Activated T-cell treated with anti-CD3 and anti-CD28 coated beads, Interleukin-2, amount 50 U/mL, for 4 hours (primary cell): ENCODE results near the gene OR2T33. TPM values are rescaled to one million over a fixed set of nuclear protein-coding genes. Genes with fewer than 3 reads are reported as not detected.
"Not testable (repeated sequence)": the region's sequence is repeated elsewhere in the genome, so short reads cannot be mapped to it uniquely, and the experiment has no call there.

Experiments used
- ATAC-seq, 2 donors: fragments of 200-7000 bp; cut with Tn5 transposase; one replicate each; pipeline ENCODE4 v1.10.0; 2021
- DNase-seq: peaks from one replicate; pipeline ENCODE4 v3.0.0-alpha.2; 2020
- H3K27me3 Mint-ChIP-seq: one replicate; pipeline ENCODE4 v1.8.0; 2021; ENCODE audit warnings: low read depth, mixed read lengths
- H3K36me3 Mint-ChIP-seq: one replicate; pipeline ENCODE4 v1.8.0; 2022; ENCODE audit warnings: mixed read lengths; ENCODE audit not compliant: insufficient read depth
- H3K4me1 Mint-ChIP-seq: one replicate; pipeline ENCODE4 v1.8.0; 2021; ENCODE audit warnings: low read depth, mixed read lengths
- H3K4me3 Mint-ChIP-seq: one replicate; pipeline ENCODE4 v1.8.0; 2021; ENCODE audit warnings: mild to moderate bottlenecking, moderate library complexity, mixed read lengths
- H3K9me3 Mint-ChIP-seq: one replicate; pipeline ENCODE4 v1.8.0; 2021; ENCODE audit warnings: mixed read lengths
- total RNA-seq, 3 donors: library from RNA; stranded (reverse); gene quantifications; one replicate each; pipeline ENCODE4 v1.2.1, GENCODE V29; 2021

The OR2T33 gene, protein sequence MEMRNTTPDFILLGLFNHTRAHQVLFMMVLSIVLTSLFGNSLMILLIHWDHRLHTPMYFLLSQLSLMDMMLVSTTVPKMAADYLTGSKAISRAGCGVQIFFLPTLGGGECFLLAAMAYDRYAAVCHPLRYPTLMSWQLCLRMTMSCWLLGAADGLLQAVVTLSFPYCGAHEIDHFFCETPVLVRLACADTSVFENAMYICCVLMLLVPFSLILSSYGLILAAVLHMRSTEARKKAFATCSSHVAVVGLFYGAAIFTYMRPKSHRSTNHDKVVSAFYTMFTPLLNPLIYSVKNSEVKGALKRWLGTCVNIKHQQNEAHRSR
- not detected for total RNA-seq

DNA sequence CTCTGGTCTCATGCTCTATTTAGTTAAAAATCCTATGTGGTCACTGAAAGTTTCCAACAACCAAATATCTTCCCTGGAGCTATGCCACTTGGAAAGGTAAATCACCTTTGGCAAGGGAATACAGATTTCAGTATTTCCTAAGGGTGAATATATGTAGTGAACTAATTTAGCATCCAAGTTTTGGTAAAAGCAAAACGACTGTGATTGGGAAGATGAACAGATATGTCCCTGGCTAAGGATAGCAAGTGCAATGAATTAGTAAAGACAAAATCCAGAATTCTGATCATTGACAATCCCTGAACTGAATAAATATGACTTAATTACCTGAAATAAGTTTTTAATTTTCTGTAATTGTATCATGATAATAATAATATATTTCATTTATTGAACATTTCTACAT lies at the start of gene OR2T33:
Gene OR2T33 (minus strand): TSS at position 101 of the 400 bp plus-strand sequence. CDS start 4,162 bp downstream, outside the sequence.
- H3K4me3 Mint-ChIP-seq = no peak within 1 kb of the TSS
- H3K4me1 Mint-ChIP-seq = no peaks in the 10 kb centered on the region
- no peaks in the 10 kb centered on the region for H3K36me3 Mint-ChIP-seq
- H3K9me3 Mint-ChIP-seq = no peaks in the 10 kb centered on the region
- H3K27me3 Mint-ChIP-seq = peaks cover 2% of the 10 kb centered on the region
- DNase-seq = no peak
- no peak for ATAC-seq

GRCh38 chr1:248324468-248324867 lies 46.7 kb upstream of the OR2T33 start, which contains the start of gene OR2M7:
Gene OR2M7, minus strand, starts transcription at chr1:248324568. Its CDS starts 0 bp downstream, at chr1:248324568.
- Mint-ChIP-seq H3K27me3 (no peaks in the 10 kb centered on the region), H3K4me3 (no peak within 1 kb of the TSS), H3K36me3 (no peaks in the 10 kb centered on the region), H3K4me1 (no peaks in the 10 kb centered on the region), H3K9me3 (no peaks in the 10 kb centered on the region)
- DNase-seq = no peak
- no peak for ATAC-seq

GRCh38 chr1:248316796-248317195 lies 39.0 kb upstream of the OR2T33 start:
- no peaks in the 10 kb centered on the region for H3K36me3 Mint-ChIP-seq
- H3K27me3 Mint-ChIP-seq = peaks cover 17% of the 10 kb centered on the region
- ATAC-seq (no peak), DNase-seq (no peak)
- peaks cover 28% of the 10 kb centered on the region for H3K9me3 Mint-ChIP-seq
- H3K4me1 Mint-ChIP-seq = no peaks in the 10 kb centered on the region
- no peak overlapping the region for H3K4me3 Mint-ChIP-seq

DNA sequence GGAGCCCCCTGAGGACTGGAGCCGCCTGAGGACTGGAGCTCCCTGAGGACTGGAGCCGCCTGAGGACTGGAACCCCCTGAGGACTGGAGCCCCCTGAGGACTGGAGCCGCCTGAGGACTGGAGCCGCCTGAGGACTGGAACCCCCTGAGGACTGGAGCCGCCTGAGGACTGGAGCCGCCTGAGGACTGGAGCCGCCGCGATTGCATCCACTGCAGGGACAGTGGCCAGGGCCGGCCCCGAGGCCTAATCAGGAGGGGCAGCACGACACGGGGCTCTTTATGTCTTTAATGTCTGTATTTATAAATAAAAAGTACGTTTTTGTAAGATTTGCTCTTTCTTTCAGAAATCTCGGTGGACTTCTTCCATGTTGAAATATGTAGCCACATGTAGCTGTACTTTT lies 29.0 kb upstream of the OR2T33 start:
- not testable (repeated sequence) for DNase-seq, H3K4me3 Mint-ChIP-seq, H3K9me3 Mint-ChIP-seq, H3K36me3 Mint-ChIP-seq, ATAC-seq, H3K4me1 Mint-ChIP-seq, H3K27me3 Mint-ChIP-seq

DNA sequence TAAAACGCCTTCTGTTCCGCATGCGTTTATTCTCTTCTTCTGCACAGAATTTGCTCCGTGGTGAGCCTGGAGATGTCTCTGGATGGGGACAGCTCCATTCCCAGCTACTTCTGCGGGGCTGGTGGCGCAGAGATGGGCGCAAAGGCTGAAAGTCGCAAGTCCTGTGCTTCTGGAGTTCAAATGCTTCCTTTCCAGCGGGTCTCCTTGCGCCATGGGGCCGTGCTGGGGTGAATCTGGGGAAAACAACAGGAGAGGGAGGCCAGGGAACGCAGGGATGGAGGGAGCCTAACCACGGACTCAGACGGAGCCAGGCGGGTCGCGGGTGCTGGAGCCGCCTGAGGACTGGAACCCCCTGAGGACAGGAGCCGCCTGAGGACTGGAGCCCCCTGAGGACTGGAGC lies 28.3 kb upstream of the OR2T33 start:
- no peaks in the 10 kb centered on the region for H3K9me3 Mint-ChIP-seq
- ATAC-seq (no peak), DNase-seq (no peak)
- no peaks in the 10 kb centered on the region for H3K4me1 Mint-ChIP-seq
- H3K36me3 Mint-ChIP-seq = no peaks in the 10 kb centered on the region
- no peak overlapping the region for H3K4me3 Mint-ChIP-seq
- H3K27me3 Mint-ChIP-seq = no peaks in the 10 kb centered on the region

DNA sequence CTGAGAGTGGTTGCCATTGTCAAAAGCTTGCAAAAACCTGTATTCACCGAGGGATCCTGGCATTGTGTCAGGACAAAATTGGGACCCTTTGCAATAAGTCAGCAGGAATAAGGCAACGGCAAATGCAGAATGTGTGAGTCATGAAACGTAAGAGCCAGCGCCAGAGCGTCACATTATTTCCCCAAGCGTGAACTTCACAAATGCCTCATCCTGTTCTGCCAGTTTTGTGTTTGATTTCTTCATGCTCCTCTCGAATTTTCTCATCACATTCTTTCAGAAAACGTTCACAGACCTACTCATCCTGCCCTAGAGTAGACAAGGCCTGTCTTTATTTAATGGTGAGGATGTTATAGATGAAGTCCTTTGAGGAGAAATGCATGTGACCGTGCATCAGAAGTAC lies 27.9 kb upstream of the OR2T33 start:
- not testable (repeated sequence) for ATAC-seq, H3K4me3 Mint-ChIP-seq, H3K4me1 Mint-ChIP-seq, H3K36me3 Mint-ChIP-seq, H3K9me3 Mint-ChIP-seq, DNase-seq, H3K27me3 Mint-ChIP-seq

DNA sequence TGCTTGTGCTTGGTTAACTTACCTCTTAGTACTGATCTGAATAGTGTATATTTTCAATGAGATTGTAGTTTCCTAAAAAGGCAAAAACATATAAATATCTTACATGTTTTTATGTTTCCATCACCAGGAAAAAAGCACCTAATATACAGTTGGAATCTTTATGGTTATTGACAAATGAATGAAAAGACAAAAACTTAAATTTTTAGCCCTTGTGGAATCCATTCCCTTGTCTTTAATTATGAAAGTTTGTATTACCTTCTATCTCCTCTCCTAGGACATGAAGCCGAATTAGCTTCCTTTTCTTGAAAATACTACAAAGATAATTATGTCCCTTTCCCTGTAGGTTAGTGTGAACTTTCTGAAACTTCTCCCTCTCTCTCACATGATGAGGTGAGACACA lies 25.5 kb upstream of the OR2T33 start, which contains the start of gene OR2T12:
Gene OR2T12 (minus strand): TSS at position 101 of the 400 bp plus-strand sequence. CDS start 7,846 bp downstream, outside the sequence.
- Mint-ChIP-seq H3K9me3 (no peaks in the 10 kb centered on the region), H3K27me3 (no peaks in the 10 kb centered on the region), H3K36me3 (no peaks in the 10 kb centered on the region), H3K4me3 (no peak within 1 kb of the TSS), H3K4me1 (no peaks in the 10 kb centered on the region)
- DNase-seq = no peak
- no peak for ATAC-seq

GRCh38 chr1:248288391-248288790 lies 10.6 kb upstream of the OR2T33 start:
- H3K27me3 Mint-ChIP-seq = peaks cover 3% of the 10 kb centered on the region
- no peak overlapping the region for H3K4me3 Mint-ChIP-seq
- ATAC-seq (no peak), DNase-seq (no peak)
- no peaks in the 10 kb centered on the region for H3K4me1 Mint-ChIP-seq
- H3K9me3 Mint-ChIP-seq = peaks cover 3% of the 10 kb centered on the region
- H3K36me3 Mint-ChIP-seq = no peaks in the 10 kb centered on the region

DNA sequence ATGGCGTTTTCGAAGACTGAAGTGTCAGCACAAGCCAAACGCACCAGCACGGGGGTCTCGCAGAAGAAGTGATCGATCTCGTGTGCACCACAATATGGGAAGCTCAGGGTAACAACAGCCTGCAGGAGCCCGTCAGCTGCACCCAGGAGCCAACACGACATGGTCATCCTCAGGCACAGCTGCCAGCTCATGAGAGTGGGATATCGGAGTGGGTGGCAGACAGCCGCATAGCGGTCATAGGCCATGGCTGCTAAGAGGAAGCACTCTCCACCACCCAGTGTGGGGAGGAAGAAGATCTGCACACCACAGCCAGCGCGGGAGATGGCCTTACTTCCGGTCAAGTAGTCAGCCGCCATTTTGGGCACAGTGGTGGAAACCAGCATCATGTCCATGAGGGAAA lies 4.6 kb downstream of the OR2T33 start:
- not testable (repeated sequence) for DNase-seq, H3K4me3 Mint-ChIP-seq, H3K27me3 Mint-ChIP-seq, H3K36me3 Mint-ChIP-seq, H3K9me3 Mint-ChIP-seq, ATAC-seq, H3K4me1 Mint-ChIP-seq

DNA sequence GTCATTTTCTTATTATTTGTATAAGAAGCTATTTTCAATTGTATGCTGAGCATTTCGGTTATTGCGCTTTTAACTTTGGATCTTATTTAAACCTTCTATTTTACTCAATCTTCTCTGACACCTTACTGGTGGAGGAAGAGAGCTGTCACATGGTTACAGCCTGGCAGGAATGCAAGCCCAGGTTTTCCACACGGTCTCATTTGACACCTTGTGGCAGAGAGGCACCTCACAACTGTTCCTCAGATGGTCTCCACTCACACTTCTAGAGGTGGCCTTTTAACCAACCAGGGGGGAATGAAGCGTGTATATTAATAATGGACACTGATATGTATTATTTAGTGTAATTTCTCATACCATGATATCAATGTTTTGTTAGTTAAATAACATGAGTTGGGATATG lies 9.6 kb downstream of the OR2T33 start:
- H3K4me3 Mint-ChIP-seq = no peak overlapping the region
- ATAC-seq = no peak

GRCh38 chr1:248259309-248259708 lies 18.5 kb downstream of the OR2T33 start:
- H3K27me3 Mint-ChIP-seq, H3K4me3 Mint-ChIP-seq, H3K36me3 Mint-ChIP-seq, H3K4me1 Mint-ChIP-seq, ATAC-seq, DNase-seq: not testable (repeated sequence)
- peaks cover 25% of the 10 kb centered on the region for H3K9me3 Mint-ChIP-seq

More for the DNA sequence above, 9.6 kb downstream of the OR2T33 start:
- Mint-ChIP-seq H3K27me3 (peaks cover 3% of the 10 kb centered on the region), H3K9me3 (peaks cover 17% of the 10 kb centered on the region), H3K36me3 (no peaks in the 10 kb centered on the region), H3K4me1 (no peaks in the 10 kb centered on the region)
- DNase-seq = no peak

- H3K27me3 Mint-ChIP-seq = peaks cover 8% of the 10 kb centered on the region
- ATAC-seq = peak in 1 of 2 donors; percentile 37
- peaks cover 2% of the 10 kb centered on the region for H3K4me1 Mint-ChIP-seq
- no peaks in the 10 kb centered on the region for H3K9me3 Mint-ChIP-seq
- no peak for DNase-seq
- H3K36me3 Mint-ChIP-seq = no peaks in the 10 kb centered on the region
- no peak overlapping the region for H3K4me3 Mint-ChIP-seq
These were observed 34.6 kb downstream of the OR2T33 start for GRCh38 chr1:248243204-248243603.

- DNase-seq (no peak), ATAC-seq (no peak)
- Mint-ChIP-seq H3K4me1 (peaks cover 2% of the 10 kb centered on the region), H3K9me3 (no peaks in the 10 kb centered on the region), H3K27me3 (peaks cover 10% of the 10 kb centered on the region), H3K36me3 (no peaks in the 10 kb centered on the region), H3K4me3 (no peak overlapping the region)
These were observed 38.3 kb downstream of the OR2T33 start for GRCh38 chr1:248239478-248239877.

DNA sequence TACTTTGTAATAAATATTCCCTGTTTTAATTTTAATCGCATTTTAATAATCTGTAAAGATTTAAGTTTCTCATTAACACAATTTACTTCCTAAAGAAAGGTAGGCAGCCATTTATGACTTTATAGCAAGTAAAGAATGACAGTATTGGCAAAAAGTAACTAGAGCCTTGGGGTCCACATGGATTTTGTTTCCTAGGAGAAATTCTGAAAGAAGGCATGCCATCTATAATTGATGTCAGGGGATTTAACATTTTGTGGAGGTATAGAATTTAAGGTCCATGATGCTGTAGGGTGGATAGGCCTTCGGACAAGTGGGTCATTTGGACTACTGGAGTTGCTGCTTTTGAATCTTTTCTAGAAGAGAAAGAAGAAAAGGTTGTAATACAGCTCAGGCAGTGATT lies 46.7 kb downstream of the OR2T33 start, which contains the start of gene OR2M4:
Gene OR2M4 (plus strand): TSS at position 301 of the 400 bp plus-strand sequence. CDS start 7,512 bp downstream, outside the sequence.
- H3K4me3 Mint-ChIP-seq = no peak within 1 kb of the TSS
- H3K36me3 Mint-ChIP-seq = no peaks in the 10 kb centered on the region
- peaks cover 2% of the 10 kb centered on the region for H3K27me3 Mint-ChIP-seq
- ATAC-seq (no peak), DNase-seq (no peak)
- H3K4me1 Mint-ChIP-seq = no peaks in the 10 kb centered on the region
- H3K9me3 Mint-ChIP-seq = peaks cover 5% of the 10 kb centered on the region

DNA sequence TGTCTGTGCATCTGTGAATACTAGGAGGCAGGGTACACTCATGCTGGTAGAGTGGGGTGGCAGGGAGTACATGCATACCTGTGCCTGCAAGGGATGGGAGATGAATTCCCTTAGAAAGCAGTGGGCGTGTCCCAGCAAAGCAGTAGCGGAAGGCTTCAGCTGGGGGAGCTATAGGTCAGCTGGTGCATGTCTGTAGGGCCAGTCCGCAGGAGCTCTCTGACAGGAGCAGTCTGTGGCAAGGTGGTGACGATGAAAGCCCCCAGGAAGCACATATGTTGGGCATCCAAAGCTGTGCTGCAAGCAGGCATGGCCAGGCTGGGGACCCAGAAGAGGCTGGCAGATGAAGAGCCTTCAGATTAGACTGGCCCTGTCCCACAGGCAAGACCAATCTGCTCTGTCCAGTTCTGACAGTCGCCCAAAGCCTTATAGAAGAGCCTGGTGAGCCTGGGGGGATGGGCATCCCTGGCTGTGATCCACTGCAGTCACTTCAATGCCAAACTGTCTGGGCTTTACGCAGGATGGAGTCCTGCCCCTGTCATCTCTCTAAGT lies 48.3 kb downstream of the OR2T33 start:
- Mint-ChIP-seq H3K4me3 (no peak overlapping the region), H3K4me1 (no peaks in the 10 kb centered on the region), H3K36me3 (no peaks in the 10 kb centered on the region), H3K9me3 (peaks cover 5% of the 10 kb centered on the region), H3K27me3 (peaks cover 2% of the 10 kb centered on the region)
- ATAC-seq (no peak), DNase-seq (no peak)
